Vagina (tissue), 2 donors: ENCODE data around the gene SERPINI1. TPM values are rescaled to one million over a fixed set of nuclear protein-coding genes. Genes with fewer than 3 reads are reported as not detected.

ENCODE experiments used
- DNase-seq, 2 donors: peaks; one replicate each; pipeline ENCODE4 v3.0.0-alpha.2; 2017; ENCODE audit errors: extremely low spot score in 2 of 2
- H3K27ac ChIP-seq: fragments of 200-600 bp; sonication (generic); one replicate; pipeline ENCODE4 v1.5.1; 2019
- H3K27me3 ChIP-seq: fragments of 200-600 bp; sonication (generic); one replicate; pipeline ENCODE4 v1.5.1; 2019
- H3K36me3 ChIP-seq, 2 donors: fragments of 200-600 bp; sonication (generic); one replicate each; pipeline ENCODE4 v1.5.1; 2017 to 2019
- H3K4me1 ChIP-seq: fragments of 200-600 bp; sonication (generic); one replicate; pipeline ENCODE4 v1.5.1; 2019
- H3K4me3 ChIP-seq, 2 donors: fragments of 200-600 bp; sonication (generic); 1 replicate in 1 of 2; 2 replicates in 1 of 2; pipeline ENCODE4 v1.5.1; 2016 to 2019
- H3K9me3 ChIP-seq: fragments of 200-600 bp; sonication (generic); one replicate; pipeline ENCODE4 v1.5.1; 2019
- CTCF ChIP-seq, 3 experiments: fragments of 450-650 bp in 2 of 3; fragments of 200-600 bp in 1 of 3; sonication (generic) in 1 of 3; IDR thresholded peaks; one replicate each; pipeline ENCODE4 v1.5.1; 2017 to 2019; ENCODE audit warnings: antibody characterized with exemption in 3 of 3, mild to moderate bottlenecking in 2 of 3, moderate library complexity in 2 of 3
- POLR2A ChIP-seq, 2 donors: fragments of 450-650 bp; IDR thresholded peaks; one replicate each; pipeline ENCODE4 v1.6.1; 2017; ENCODE audit warnings: antibody characterized with exemption in 2 of 2, mild to moderate bottlenecking in 2 of 2, moderate library complexity in 2 of 2
- POLR2AphosphoS5 ChIP-seq, 2 donors: sonication (generic); formaldehyde crosslinking; IDR thresholded peaks; one replicate each; pipeline ENCODE4 v1.9.0; 2017; ENCODE audit warnings: antibody characterized with exemption in 2 of 2, mild to moderate bottlenecking in 2 of 2, low read depth in 1 of 2; ENCODE audit not compliant: insufficient read depth in 1 of 2
- intact Hi-C: fragments of 100-400 bp; cut with DNase I; formaldehyde crosslinking; loops from one replicate; pipeline ENCODE4 v1.15.1; 2023
- total RNA-seq: library from RNA; depleted of rRNA; stranded (reverse); fragments of >200 nt; gene quantifications from one replicate; pipeline ENCODE4 v1.2.3, GENCODE V29; 2016

Gene SERPINI1
- 13.8 TPM for total RNA-seq

- peak within 1 kb of the TSS; percentile 68 to 86 for H3K4me3 ChIP-seq
- intact Hi-C loops, result no loop called here
- H3K27ac ChIP-seq, result peak within 1 kb of the TSS; percentile 93
- no peaks in the 10 kb centered on the region for H3K9me3 ChIP-seq
- no peaks in the 10 kb centered on the region for H3K36me3 ChIP-seq
- H3K27me3 ChIP-seq, result no peaks in the 10 kb centered on the region
- TF ChIP-seq POLR2AphosphoS5 (IDR thresholded peaks at IDR 0.05; ENCODE audit: insufficient read depth in 1 of 2, low read depth in 1 of 2) (peak; percentile 27 to 53), POLR2A (IDR thresholded peaks at IDR 0.05) (peak in 1 of 2 donors; percentile 16), CTCF (IDR thresholded peaks at IDR 0.05) (no peak)
- peaks cover 46% of the 10 kb centered on the region for H3K4me1 ChIP-seq
- DNase-seq, result peak; percentile 92 to 96
Measured at GRCh38 chr3:167735233-167736138, at the start of gene SERPINI1. TSS of gene SERPINI1 (plus strand) at chr3:167735721. CDS start at chr3:167789129, 53,408 bp downstream.

GRCh38 chr3:167691366-167691765 is 44.2 kb upstream of the SERPINI1 start:
- TF ChIP-seq POLR2A (IDR thresholded peaks at IDR 0.05) (no peak), CTCF (IDR thresholded peaks at IDR 0.05) (no peak), POLR2AphosphoS5 (IDR thresholded peaks at IDR 0.05; ENCODE audit: insufficient read depth in 1 of 2, low read depth in 1 of 2) (no peak)
- Histone ChIP-seq H3K9me3 (no peaks in the 10 kb centered on the region), H3K4me3 (no peak overlapping the region), H3K27me3 (no peaks in the 10 kb centered on the region), H3K4me1 (no peaks in the 10 kb centered on the region), H3K36me3 (peaks cover 0 to 27% of the 10 kb centered on the region in 2 donors), H3K27ac (no peak overlapping the region)
- intact Hi-C loops, result no loop called here
- DNase-seq, result no peak

- Histone ChIP-seq H3K27me3 (no peaks in the 10 kb centered on the region), H3K36me3 (peaks cover 0 to 27% of the 10 kb centered on the region in 2 donors), H3K9me3 (no peaks in the 10 kb centered on the region), H3K27ac (no peak overlapping the region), H3K4me1 (no peaks in the 10 kb centered on the region), H3K4me3 (no peak overlapping the region)
- DNase-seq, result no peak
- intact Hi-C loops, result no loop called here
- no peak for TF ChIP-seq POLR2A (IDR thresholded peaks at IDR 0.05)
- no peak for TF ChIP-seq CTCF (IDR thresholded peaks at IDR 0.05)
- TF ChIP-seq POLR2AphosphoS5 (IDR thresholded peaks at IDR 0.05; ENCODE audit: insufficient read depth in 1 of 2, low read depth in 1 of 2), result no peak
Measured at GRCh38 chr3:167694121-167694520, 41.4 kb upstream of the SERPINI1 start.

- Histone ChIP-seq H3K36me3 (peaks cover 0 to 7% of the 10 kb centered on the region in 2 donors), H3K4me3 (no peak overlapping the region), H3K9me3 (no peaks in the 10 kb centered on the region), H3K4me1 (no peaks in the 10 kb centered on the region), H3K27ac (no peak overlapping the region), H3K27me3 (no peaks in the 10 kb centered on the region)
- intact Hi-C loops, result no loop called here
- no peak for TF ChIP-seq POLR2AphosphoS5 (IDR thresholded peaks at IDR 0.05; ENCODE audit: insufficient read depth in 1 of 2, low read depth in 1 of 2)
- TF ChIP-seq POLR2A (IDR thresholded peaks at IDR 0.05), result no peak
- TF ChIP-seq CTCF (IDR thresholded peaks at IDR 0.05), result no peak
- no peak for DNase-seq
Measured at GRCh38 chr3:167700046-167700445, 35.5 kb upstream of the SERPINI1 start.

GRCh38 chr3:167700926-167701325 is 34.6 kb upstream of the SERPINI1 start:
- TF ChIP-seq POLR2A (IDR thresholded peaks at IDR 0.05) (no peak), POLR2AphosphoS5 (IDR thresholded peaks at IDR 0.05; ENCODE audit: insufficient read depth in 1 of 2, low read depth in 1 of 2) (no peak), CTCF (IDR thresholded peaks at IDR 0.05) (no peak)
- intact Hi-C loops, result no loop called here

More at GRCh38 chr3:167700926-167701325, 34.6 kb upstream of the SERPINI1 start:
- no peaks in the 10 kb centered on the region for H3K9me3 ChIP-seq
- H3K36me3 ChIP-seq, result no peaks in the 10 kb centered on the region
- no peak for DNase-seq
- H3K4me3 ChIP-seq, result no peak overlapping the region
- no peak overlapping the region for H3K27ac ChIP-seq
- H3K4me1 ChIP-seq, result peaks cover 5% of the 10 kb centered on the region
- H3K27me3 ChIP-seq, result no peaks in the 10 kb centered on the region
